Activated naive CD4-positive, alpha-beta T cell (primary cell): Measurements from ENCODE around the gene LVRN.

ENCODE experiments used
- DNase-seq, 4 experiments: peaks; one replicate each; lab custom pipeline; 2025; lab: John Stamatoyannopoulos, UW

LVRN gene

GRCh38 chr5:116025866-116026265 lies 63.6 kb downstream of the LVRN start:
- DNase-seq: no peak

- DNase-seq: no peak
Observed at GRCh38 chr5:116032094-116032517, 69.8 kb downstream of the LVRN start, which contains the start of gene ARL14EPL. Gene ARL14EPL (plus strand): TSS chr5:116032472. CDS start chr5:116051466, 18,994 bp downstream.

- DNase-seq: no peak
Observed at GRCh38 chr5:116032991-116033390, 70.7 kb downstream of the LVRN start.

GRCh38 chr5:116035123-116035522 lies 72.8 kb downstream of the LVRN start:
- no peak for DNase-seq

GRCh38 chr5:116037236-116037822 lies 75.1 kb downstream of the LVRN start:
- no peak for DNase-seq

GRCh38 chr5:116038817-116039216 lies 76.5 kb downstream of the LVRN start:
- DNase-seq: no peak

- DNase-seq: no peak
Observed at GRCh38 chr5:116042375-116042774, 80.1 kb downstream of the LVRN start.

- no peak for DNase-seq
Observed at GRCh38 chr5:116044073-116044472, 81.8 kb downstream of the LVRN start.

GRCh38 chr5:116045821-116046220 lies 83.5 kb downstream of the LVRN start:
- no peak for DNase-seq

GRCh38 chr5:116046261-116046660 lies 84.0 kb downstream of the LVRN start:
- DNase-seq: no peak

GRCh38 chr5:116046823-116047222 lies 84.5 kb downstream of the LVRN start:
- no peak for DNase-seq

- no peak for DNase-seq
Observed at GRCh38 chr5:116058346-116058936, 96.2 kb downstream of the LVRN start.

GRCh38 chr5:116062352-116062751 lies 100.1 kb downstream of the LVRN start:
- DNase-seq: no peak

GRCh38 chr5:116063950-116064349 lies 101.7 kb downstream of the LVRN start:
- no peak for DNase-seq

- DNase-seq: no peak
Observed at GRCh38 chr5:116068028-116068632, 105.9 kb downstream of the LVRN start.

- no peak for DNase-seq
Observed at GRCh38 chr5:116071211-116071610, 108.9 kb downstream of the LVRN start.

GRCh38 chr5:116075191-116075831 lies 113.0 kb downstream of the LVRN start:
- DNase-seq: no peak

- no peak for DNase-seq
Observed at GRCh38 chr5:116076496-116076895, 114.2 kb downstream of the LVRN start.
